HG03378 (cell line): Measurements from ENCODE around the gene INF2.

ENCODE experiments used
- ATAC-seq: cut with Tn5 transposase; IDR thresholded peaks from one replicate; pipeline ENCODE4 v1.9.1; 2021; ENCODE audit warnings: mild to moderate bottlenecking, moderate library complexity; ENCODE audit not compliant: unreplicated experiment

INF2 gene

GRCh38 chr14:104675447-104675846 is 14.0 kb upstream of the INF2 start:
- ATAC-seq: no peak

DNA sequence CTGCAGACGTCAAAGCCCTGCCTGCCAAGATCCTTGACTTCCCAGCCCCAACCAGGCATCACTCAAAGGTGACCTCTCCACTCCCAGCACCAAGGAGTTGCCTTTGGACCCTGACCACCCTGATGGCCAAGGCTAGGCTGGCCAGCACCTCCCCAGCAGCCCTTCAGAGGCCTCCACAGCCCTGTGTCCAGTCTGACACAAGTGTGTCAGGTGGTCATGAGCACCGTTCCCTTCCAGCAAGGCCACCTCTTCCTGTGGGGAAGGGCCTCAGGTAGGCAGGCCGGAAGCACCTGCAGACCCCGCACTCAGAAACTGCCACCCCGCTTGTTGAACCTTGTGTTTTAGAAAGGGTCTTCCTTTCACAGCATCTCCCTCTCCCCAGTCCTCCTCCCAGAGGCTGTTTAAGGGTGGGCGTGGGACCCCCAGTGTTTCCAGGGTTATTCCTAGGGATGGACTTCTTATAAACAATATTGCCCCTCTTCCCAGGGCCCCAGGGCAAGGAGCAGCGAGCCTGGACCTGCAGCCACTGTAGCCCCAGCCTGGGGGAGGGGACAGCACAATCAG is 13.2 kb upstream of the INF2 start:
- ATAC-seq: no peak

DNA sequence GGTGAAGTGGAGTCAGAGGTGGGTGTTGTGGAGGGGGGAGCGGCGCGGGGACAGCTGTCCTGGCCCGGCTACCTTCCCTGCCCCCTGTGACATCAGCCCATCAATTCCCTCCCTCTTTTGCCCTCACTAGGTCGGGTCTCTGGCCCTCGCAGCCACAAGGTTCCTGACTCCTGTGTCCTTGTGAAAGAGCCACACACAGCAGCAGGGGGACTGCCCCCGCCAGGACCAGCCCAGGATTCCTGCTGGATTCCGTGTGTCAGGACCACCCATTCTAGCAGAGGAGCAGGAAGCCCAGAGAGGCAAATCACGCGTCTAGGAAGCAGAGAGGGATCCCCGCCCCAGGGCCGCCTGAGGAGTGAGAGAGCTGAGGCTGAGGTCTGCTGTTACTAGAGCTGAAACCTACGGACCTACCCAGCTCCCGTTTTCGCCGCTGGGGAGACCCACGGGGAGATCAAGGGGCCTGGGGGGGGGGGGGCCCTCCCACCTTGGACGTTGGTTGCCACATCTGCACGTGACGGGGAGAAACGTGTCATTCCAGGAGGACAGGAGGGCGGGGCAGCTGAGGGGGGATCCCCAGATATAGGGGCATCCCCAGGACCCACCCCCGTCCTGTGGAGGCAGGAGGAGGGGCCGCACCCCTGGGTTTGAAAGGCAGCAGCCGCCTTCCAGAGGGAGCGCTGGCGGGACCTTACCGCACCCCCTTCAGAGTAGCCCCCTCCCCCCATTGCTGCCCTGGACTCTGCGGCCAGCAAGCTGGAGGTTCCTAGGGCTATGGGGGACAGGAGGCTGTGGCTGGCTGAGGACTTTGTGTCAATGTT is 12.5 kb upstream of the INF2 start:
- no peak for ATAC-seq

DNA sequence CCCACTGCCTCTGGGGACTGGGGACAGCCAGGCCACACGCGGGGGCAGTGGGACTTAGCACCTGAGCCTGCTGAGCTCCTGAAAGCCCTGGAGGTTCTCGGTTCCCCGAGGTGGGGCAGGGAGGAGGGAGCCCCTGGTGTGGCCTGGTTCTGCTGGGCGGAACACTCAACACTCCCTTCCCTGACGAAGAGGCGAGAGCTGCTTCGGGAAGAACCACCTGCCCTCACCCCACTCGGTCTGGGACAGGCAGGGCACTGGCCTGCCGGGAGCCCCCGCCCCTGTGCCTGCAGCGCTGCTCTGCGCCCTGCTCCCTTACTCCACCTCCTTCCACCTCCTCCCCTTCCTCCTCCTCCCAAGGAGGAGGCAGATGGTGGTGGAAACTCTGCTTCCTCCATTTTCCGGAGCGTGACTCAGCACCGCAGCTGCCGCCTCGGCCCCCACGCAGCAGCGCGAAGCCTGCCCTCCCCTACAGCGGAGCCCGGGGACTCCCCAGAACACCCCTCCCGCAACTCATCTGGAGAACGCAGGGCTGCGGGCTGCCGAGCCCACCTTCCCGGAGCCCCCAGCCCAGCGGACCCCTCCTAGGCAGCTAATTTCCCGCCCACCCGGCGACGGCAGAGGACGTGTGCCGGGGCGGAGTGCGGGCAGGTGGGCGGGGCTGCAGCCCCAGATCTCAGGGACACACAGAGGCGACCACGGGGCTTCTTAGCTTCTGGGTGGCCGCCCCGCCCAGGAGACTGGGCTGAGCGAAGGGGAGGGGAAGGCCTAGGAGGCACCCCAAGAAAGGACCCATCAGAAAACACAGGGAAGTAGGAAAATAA is 11.7 kb upstream of the INF2 start:
- no peak for ATAC-seq

- no peak for ATAC-seq
These were observed 11.1 kb upstream of the INF2 start for GRCh38 chr14:104678346-104678745.

- ATAC-seq: no peak
These were observed 10.3 kb upstream of the INF2 start for GRCh38 chr14:104678901-104679705.

DNA sequence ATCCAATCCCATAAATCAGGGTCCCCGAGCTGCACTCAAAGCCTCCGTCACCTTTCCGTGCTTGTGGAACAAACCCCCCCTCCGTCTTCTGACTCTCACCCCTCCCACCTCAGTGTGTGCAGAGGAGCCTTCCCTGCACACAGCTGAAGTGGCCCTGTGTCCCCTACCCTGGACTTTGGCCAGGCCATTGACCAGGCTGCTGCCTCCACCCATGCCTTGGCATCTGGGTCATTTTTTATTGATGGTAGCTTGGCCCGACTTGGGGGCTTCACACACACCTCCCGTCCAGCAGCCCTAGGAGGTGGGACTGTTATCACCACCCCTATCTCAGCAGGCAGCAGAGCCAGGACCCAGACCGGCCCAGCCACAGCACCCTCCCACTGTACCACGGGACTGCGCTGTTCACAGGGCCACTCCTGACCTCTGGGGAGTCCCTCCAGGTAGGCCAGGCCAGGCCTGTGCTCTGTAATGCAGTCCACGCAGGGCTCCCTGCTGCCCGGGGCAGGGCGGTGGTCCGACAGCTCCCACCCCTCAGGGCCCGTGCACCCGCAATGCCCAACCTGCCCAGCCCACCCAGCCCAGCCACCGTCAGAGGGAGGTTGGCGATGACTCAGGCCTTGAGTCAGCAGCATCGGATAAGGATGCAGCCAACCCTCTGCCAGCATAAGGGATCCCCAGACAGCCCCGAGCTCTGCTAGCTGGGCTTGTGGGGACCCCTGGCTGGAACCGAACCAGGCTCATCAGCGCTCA is 9.2 kb upstream of the INF2 start:
- no peak for ATAC-seq

DNA sequence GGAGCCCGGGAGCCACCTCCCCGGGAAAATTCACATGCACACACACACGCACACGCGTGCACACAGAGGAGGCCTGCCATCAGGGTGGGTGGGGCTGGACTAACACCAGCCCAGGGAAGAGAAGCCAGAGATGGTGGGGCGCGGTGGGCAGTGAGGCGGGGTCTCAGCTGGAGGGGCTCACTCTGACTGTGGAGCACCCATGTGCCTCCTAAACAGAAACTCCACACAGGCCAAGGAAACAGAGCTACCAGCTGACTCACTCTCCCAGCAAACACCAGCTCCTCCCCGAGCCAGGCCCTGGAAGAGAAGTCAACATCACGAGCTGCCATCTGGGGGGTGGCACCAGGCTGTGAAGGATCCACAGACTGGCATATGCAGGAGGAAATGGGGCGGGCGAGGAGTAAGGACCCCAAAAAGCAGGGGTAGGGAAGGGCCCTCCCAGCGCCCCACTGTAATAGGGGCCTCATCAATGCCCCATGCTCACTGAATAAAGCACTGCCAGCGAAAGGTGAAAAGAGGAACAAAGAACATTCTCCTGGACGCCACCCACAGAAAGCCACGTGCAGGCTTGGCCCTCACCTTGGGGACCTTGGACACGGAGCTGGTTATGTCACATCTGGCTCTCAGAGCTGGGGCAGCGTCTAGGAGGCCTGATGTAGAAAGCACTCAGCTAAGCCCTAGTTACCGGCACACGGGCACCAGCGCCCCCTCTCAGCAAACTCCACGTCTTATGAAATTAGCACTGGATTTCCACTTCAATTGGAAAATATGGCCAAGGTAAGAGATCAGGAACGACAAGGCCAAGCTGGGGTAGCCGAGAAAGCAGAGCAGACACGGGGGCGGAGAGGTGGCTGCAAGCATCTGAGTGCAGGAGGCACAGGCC is 8.4 kb upstream of the INF2 start:
- ATAC-seq: no peak

GRCh38 chr14:104681689-104682074 is 7.7 kb upstream of the INF2 start:
- ATAC-seq: no peak

DNA sequence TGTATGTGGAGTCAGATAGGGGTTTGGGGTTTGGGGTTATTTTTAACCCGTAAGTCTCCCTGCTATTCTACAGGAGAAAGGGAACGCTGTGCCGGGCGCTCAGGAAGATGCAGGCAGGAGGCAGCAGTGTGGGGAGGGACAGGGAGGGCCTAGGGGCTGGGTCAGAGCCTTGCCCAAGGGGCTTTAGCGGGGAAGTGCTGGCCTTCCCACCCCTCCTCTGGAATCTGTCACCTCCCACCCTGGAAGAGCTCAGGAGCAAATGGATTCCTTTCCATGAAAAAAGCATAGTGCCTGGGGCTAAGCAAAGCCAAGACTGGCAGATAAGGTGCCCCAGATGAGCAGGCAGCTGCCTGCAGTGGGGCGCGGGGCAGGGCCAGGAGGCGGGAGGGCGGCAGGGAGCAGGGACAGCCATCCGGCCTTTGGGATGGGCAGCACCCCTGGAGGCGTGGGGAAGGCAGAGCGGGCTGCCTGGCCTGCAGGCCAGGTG is 7.3 kb upstream of the INF2 start:
- no peak for ATAC-seq

- no peak for ATAC-seq
These were observed 5.6 kb upstream of the INF2 start for GRCh38 chr14:104683653-104684448.

DNA sequence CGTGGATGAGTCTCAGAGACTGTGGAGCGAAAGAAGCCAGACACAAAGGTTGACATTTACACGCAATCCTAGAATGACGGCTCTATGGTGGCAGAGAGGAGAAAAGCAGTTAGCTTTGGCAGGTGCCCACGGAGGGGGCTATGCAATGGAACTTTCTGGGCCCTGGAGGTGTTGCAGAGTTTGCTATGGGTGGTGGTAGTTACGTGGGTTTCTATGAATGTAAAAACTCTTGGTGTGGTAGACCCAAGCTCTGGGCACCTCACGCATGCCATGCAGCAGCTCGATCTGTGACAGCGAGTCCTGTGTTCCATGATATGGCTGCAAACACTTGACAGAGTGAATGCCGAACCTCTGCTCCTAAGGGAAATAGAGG is 5.0 kb upstream of the INF2 start:
- ATAC-seq: no peak

DNA sequence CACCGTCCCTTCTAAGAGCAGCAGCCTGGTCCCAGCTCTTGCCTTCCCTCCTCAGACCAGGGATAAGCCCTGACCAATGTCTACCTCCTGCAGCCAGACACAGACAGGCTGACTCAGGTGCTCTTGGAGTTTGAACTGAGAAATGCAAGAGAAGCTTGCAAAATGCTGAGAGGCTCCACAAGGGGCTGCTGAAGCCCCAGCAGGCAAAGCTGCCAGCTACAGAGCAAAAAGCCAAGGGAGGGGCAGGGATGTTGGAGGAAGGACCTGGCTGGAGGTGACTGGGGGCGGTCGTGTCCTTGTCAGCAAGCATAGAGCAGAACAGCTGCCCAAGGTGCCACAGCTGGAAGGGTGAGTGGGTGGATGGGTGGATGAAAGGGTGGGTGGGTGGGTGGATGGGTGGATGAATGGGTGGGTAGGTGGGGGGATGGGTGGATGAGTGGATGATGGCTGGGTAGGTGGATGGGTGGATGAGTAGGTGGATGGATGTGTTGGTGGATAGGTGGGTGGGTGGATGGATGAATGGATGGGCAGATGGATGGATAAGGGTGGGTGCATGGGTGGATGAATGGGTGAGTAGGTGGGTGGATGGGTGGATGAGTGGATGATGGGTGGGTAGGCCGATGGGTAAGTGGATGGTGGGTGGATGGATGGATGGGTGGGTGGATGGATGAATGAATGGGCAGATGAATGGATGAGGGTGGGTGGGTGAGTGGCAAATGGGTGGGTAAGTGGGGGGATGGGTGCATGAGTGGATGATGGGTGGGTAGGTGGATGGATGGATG is 4.0 kb upstream of the INF2 start:
- ATAC-seq: no peak

- no peak for ATAC-seq
These were observed 3.3 kb upstream of the INF2 start for GRCh38 chr14:104685998-104686610.

- no peak for ATAC-seq
These were observed 2.5 kb upstream of the INF2 start for GRCh38 chr14:104686624-104687517.
